ENCODE results near the gene SKAP1. TPM values are rescaled to one million over a fixed set of nuclear protein-coding genes. Genes with fewer than 3 reads are reported as not detected.

The SKAP1 gene
- total RNA-seq, 1 donor from 2014 or later = 25.3 TPM

GRCh38 chr17:48228720-48229119 lies 201.3 kb downstream of the SKAP1 start:
- H3K4me1 Mint-ChIP-seq = no peaks in the 10 kb centered on the region
- no peak for TF ChIP-seq CTCF (IDR thresholded peaks at IDR 0.05)
- POLR2A ChIA-PET = no interaction called here

GRCh38 chr17:48225725-48226567 lies 204.1 kb downstream of the SKAP1 start:
- no peaks in the 10 kb centered on the region for H3K9me3 Mint-ChIP-seq
- no peaks in the 10 kb centered on the region for H3K4me1 Mint-ChIP-seq
- no peak overlapping the region for H3K4me3 Mint-ChIP-seq
- intact Hi-C loops (cut with micrococcal nuclease) = no loop called here
- ChIA-PET POLR2A (no interaction called here), CTCF (no interaction called here)
- no peak for TF ChIP-seq CTCF (IDR thresholded peaks at IDR 0.05)
- no peak overlapping the region for H3K27ac Mint-ChIP-seq
- H3K27me3 Mint-ChIP-seq = no peaks in the 10 kb centered on the region
- H3K36me3 Mint-ChIP-seq (ENCODE audit: low read depth) = peaks cover 4% of the 10 kb centered on the region
- ATAC-seq (ENCODE audit: low read depth) (no peak), DNase-seq (no peak)

More at GRCh38 chr17:48228720-48229119, 201.3 kb downstream of the SKAP1 start:
- no peak for ATAC-seq (ENCODE audit: low read depth)
- peaks cover 10% of the 10 kb centered on the region for H3K36me3 Mint-ChIP-seq (ENCODE audit: low read depth)
- H3K9me3 Mint-ChIP-seq = no peaks in the 10 kb centered on the region
- no peak overlapping the region for H3K27ac Mint-ChIP-seq
- intact Hi-C loops (cut with micrococcal nuclease) = no loop called here
- DNase-seq = no peak
- CTCF ChIA-PET = no interaction called here
- peaks cover 2% of the 10 kb centered on the region for H3K27me3 Mint-ChIP-seq
- H3K4me3 Mint-ChIP-seq = no peak overlapping the region

- H3K27ac Mint-ChIP-seq = no peak overlapping the region
- no peaks in the 10 kb centered on the region for H3K9me3 Mint-ChIP-seq
- ChIA-PET POLR2A (no interaction called here), CTCF (no interaction called here)
- TF ChIP-seq CTCF (IDR thresholded peaks at IDR 0.05) = no peak
- ATAC-seq (ENCODE audit: low read depth) (no peak), DNase-seq (no peak)
- peaks cover 4% of the 10 kb centered on the region for H3K36me3 Mint-ChIP-seq (ENCODE audit: low read depth)
- no peaks in the 10 kb centered on the region for H3K4me1 Mint-ChIP-seq
- no peak overlapping the region for H3K4me3 Mint-ChIP-seq
- no peaks in the 10 kb centered on the region for H3K27me3 Mint-ChIP-seq
- intact Hi-C loops (cut with micrococcal nuclease) = no loop called here
Observed at GRCh38 chr17:48223945-48224344, 206.1 kb downstream of the SKAP1 start.

- ChIA-PET POLR2A (no interaction called here), CTCF (no interaction called here)
- intact Hi-C loops (cut with micrococcal nuclease) = no loop called here
- Mint-ChIP-seq H3K36me3 (ENCODE audit: low read depth) (peaks cover 8% of the 10 kb centered on the region), H3K27ac (no peak overlapping the region), H3K27me3 (no peaks in the 10 kb centered on the region), H3K4me3 (no peak overlapping the region), H3K4me1 (no peaks in the 10 kb centered on the region), H3K9me3 (no peaks in the 10 kb centered on the region)
- DNase-seq (no peak), ATAC-seq (ENCODE audit: low read depth) (no peak)
- no peak for TF ChIP-seq CTCF (IDR thresholded peaks at IDR 0.05)
Observed at GRCh38 chr17:48219617-48220016, 210.4 kb downstream of the SKAP1 start.

GRCh38 chr17:48215583-48216139 lies 214.4 kb downstream of the SKAP1 start:
- CTCF ChIA-PET = no interaction called here
- POLR2A ChIA-PET = interaction anchor here (0.6 kb wide), 1 partner anchor 403 kb away, joined by 5 read pairs; no protein-coding TSS in a partner anchor
- intact Hi-C loops (cut with micrococcal nuclease) = no loop called here
- H3K27ac Mint-ChIP-seq = no peak overlapping the region
- no peaks in the 10 kb centered on the region for H3K27me3 Mint-ChIP-seq
- no peak for ATAC-seq (ENCODE audit: low read depth)
- no peak for DNase-seq
- H3K36me3 Mint-ChIP-seq (ENCODE audit: low read depth) = peaks cover 8% of the 10 kb centered on the region
- no peaks in the 10 kb centered on the region for H3K9me3 Mint-ChIP-seq
- H3K4me3 Mint-ChIP-seq = no peak overlapping the region
- no peaks in the 10 kb centered on the region for H3K4me1 Mint-ChIP-seq
- no peak for TF ChIP-seq CTCF (IDR thresholded peaks at IDR 0.05)
